Epithelial cell of proximal tubule (primary cell): ENCODE measurements around the gene SALL4. TPM values are rescaled to one million over a fixed set of nuclear protein-coding genes. Genes with fewer than 3 reads are reported as not detected.

ENCODE experiments used
- DNase-seq: peaks from one replicate; pipeline ENCODE4 v3.0.0-alpha.2; 2011; ENCODE audit warnings: low read depth
- H3K4me3 ChIP-seq: 2 replicates; pipeline ENCODE4 v1.5.1; 2011; ENCODE audit warnings: low read depth, mild to moderate bottlenecking, low read length
- total RNA-seq: library from RNA; depleted of rRNA; stranded (reverse); fragments of >200 nt; gene quantifications from 2 replicates; pipeline ENCODE4 v1.2.3, GENCODE V29; 2015
- TF ChIP-seq, protein P1 (sequence below): conservative IDR thresholded peaks from 2 replicates; pipeline ENCODE4 v1.5.1; 2012; ENCODE audit warnings: low read depth, mild to moderate bottlenecking, low read length

Gene SALL4
- total RNA-seq, 1 donor from 2014 or later, result 3.7 TPM

DNA sequence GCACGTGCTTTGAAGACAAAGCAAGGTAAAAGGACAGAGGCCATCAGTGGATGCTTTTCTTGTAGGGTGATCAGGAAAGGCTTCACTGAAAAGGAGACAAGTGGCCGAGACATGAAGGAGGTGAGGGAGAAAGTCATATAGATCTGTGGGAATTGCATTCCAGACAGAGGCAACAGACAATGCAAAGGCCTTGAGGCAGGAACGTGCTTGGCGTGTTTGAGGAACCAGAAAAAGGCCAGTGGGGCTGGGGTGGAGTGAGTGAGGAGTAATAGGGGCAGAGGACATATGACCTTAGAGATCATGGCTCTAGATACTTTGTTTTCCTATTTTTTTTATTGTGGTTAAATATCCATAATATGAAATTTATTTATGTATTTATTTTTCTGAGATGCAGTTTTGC lies 10.5 kb upstream of the SALL4 start:
- no peak overlapping the region for H3K4me3 ChIP-seq
- DNase-seq, result no peak
- TF ChIP-seq, protein P1, sequence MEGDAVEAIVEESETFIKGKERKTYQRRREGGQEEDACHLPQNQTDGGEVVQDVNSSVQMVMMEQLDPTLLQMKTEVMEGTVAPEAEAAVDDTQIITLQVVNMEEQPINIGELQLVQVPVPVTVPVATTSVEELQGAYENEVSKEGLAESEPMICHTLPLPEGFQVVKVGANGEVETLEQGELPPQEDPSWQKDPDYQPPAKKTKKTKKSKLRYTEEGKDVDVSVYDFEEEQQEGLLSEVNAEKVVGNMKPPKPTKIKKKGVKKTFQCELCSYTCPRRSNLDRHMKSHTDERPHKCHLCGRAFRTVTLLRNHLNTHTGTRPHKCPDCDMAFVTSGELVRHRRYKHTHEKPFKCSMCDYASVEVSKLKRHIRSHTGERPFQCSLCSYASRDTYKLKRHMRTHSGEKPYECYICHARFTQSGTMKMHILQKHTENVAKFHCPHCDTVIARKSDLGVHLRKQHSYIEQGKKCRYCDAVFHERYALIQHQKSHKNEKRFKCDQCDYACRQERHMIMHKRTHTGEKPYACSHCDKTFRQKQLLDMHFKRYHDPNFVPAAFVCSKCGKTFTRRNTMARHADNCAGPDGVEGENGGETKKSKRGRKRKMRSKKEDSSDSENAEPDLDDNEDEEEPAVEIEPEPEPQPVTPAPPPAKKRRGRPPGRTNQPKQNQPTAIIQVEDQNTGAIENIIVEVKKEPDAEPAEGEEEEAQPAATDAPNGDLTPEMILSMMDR, result no peak

DNA sequence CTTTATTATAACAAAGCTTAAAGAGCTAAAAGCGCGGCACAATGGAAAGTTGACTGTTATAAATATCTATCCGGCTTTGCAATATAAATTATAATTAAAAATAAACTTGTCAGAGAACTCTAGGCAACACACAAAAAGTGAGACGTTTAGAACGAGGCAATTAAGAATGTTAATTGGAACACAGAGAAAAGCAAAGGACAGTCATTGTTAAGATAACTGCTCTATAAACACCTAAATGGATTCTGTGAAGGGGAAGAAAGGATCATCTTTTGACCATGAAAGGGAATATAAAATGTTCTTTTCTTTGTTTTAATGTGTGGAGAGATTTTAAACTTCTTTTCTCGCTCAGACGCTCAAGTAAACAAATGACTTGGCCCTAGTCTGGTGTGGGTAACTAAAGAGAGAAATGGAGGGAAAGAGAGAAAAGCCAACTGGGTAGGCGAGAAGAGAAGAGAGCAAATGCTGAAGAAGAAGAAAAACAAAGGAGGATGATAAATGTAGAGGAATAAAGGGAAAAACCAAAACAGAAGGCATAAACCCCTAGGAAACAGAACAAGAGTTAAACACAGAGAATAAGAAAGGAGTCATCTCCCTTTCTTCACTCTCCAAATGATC lies 9.3 kb upstream of the SALL4 start:
- DNase-seq, result no peak
- TF ChIP-seq, protein P1, result no peak
- no peak overlapping the region for H3K4me3 ChIP-seq

DNA sequence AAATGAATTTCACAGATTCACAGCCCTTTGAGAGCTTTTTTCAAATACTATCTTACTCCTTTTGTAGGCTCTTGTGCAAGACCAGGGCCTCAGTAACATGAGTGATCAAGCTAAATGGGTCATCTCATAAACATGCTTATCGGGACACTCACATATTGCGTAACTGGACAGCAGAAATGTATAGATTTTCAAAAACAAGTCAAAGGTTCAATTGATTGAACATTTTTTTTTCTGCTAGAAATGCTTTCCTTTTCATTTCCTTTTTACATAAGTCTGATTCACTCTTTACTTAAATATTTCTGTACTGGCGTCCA lies 8.7 kb upstream of the SALL4 start:
- no peak for DNase-seq
- TF ChIP-seq, protein P1, result no peak
- no peak overlapping the region for H3K4me3 ChIP-seq

GRCh38 chr20:51810155-51811041 lies 8.1 kb upstream of the SALL4 start:
- no peak overlapping the region for H3K4me3 ChIP-seq
- DNase-seq, result no peak
- TF ChIP-seq, protein P1, result peak; percentile 7

- H3K4me3 ChIP-seq, result no peak overlapping the region
- no peak for DNase-seq
- TF ChIP-seq, protein P1, result no peak
Measured at GRCh38 chr20:51807720-51808250, 5.5 kb upstream of the SALL4 start.

GRCh38 chr20:51804754-51805153 lies 2.4 kb upstream of the SALL4 start:
- no peak overlapping the region for H3K4me3 ChIP-seq
- TF ChIP-seq, protein P1, result no peak
- no peak for DNase-seq
